Peyer's patch (tissue), 4 donors: Measurements from ENCODE around the gene PRPS1.

Source experiments
- CTCF ChIP-seq, 6 experiments: fragments of 450-650 bp in 4 of 6; fragments of 200-600 bp in 2 of 6; sonication (generic) in 1 of 6; IDR thresholded peaks; one replicate each; pipeline ENCODE4 v1.5.1; 2017 to 2019; ENCODE audit warnings: antibody characterized with exemption in 6 of 6, mild to moderate bottlenecking in 3 of 6, moderate library complexity in 1 of 6
- POLR2A ChIP-seq, 2 donors: fragments of 450-650 bp; IDR thresholded peaks; one replicate each; pipeline ENCODE4 v1.5.1; 2017; ENCODE audit warnings: antibody characterized with exemption in 2 of 2, mild to moderate bottlenecking in 2 of 2, moderate library complexity in 2 of 2

GRCh38 chrX:107659768-107660167, 31.5 kb downstream of the PRPS1 start:
- TF ChIP-seq CTCF (IDR thresholded peaks at IDR 0.05) (peak; percentile 22 to 80 (median 72)), POLR2A (IDR thresholded peaks at IDR 0.05) (no peak)
